GM18526 (cell line): ENCODE data around the gene SCG5.

Experiments used
- POLR2A ChIP-seq: IDR thresholded peaks from 3 replicates; pipeline ENCODE4 v1.6.1; 2011; ENCODE audit not compliant: insufficient read length; ENCODE audit errors: extremely low read depth

Gene SCG5

DNA sequence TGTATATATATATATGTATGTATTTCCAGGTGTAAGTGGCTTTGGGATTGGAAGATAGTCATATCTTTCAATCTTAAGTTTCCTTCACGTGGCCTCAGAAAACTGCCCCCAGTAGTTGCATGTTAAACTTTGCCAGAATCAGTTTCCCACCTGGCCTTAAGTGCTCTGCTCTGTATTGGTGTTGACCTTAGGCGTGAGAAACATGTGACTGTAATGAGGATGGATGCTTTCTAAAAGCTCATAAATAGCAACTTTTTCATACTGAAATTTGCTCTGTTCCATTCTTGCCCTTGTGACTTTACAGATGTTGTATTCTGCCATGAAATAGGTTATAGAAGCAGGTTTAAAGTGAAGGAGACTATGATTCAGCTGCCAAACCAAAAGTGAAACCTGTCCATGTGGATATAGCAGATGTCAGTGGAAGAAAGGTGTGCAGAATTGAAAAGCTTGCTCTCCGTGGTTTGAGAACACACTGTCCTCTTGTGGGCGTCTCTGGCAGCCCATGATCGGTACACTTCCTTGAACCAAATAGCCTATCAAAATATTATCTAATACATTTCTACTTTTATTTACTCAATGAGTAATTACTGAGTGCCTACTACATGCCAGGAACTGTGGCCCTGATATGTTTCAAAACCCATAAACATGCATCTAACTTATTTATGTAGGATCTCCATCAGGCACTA, 15.8 kb downstream of the SCG5 start:
- TF ChIP-seq POLR2A: no peak

DNA sequence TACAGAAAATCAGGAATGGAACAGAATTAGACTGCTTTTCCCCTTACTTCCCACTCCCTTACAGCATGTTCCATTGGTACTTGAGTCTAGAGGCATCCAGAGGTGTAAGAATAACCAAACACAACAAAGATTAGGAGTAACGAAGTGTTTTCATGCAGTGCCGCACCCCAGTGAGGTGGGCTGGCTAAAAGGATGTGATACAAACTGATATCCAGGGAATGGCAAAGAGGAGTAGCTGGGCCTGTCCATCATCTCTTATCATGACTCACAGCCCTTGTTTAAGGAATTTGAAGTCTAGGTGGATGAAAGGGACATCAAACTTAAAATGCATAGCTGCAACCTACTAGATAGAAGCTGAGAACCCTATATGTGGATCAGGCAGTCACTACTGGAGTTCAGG, 16.4 kb downstream of the SCG5 start:
- no peak for TF ChIP-seq POLR2A

DNA sequence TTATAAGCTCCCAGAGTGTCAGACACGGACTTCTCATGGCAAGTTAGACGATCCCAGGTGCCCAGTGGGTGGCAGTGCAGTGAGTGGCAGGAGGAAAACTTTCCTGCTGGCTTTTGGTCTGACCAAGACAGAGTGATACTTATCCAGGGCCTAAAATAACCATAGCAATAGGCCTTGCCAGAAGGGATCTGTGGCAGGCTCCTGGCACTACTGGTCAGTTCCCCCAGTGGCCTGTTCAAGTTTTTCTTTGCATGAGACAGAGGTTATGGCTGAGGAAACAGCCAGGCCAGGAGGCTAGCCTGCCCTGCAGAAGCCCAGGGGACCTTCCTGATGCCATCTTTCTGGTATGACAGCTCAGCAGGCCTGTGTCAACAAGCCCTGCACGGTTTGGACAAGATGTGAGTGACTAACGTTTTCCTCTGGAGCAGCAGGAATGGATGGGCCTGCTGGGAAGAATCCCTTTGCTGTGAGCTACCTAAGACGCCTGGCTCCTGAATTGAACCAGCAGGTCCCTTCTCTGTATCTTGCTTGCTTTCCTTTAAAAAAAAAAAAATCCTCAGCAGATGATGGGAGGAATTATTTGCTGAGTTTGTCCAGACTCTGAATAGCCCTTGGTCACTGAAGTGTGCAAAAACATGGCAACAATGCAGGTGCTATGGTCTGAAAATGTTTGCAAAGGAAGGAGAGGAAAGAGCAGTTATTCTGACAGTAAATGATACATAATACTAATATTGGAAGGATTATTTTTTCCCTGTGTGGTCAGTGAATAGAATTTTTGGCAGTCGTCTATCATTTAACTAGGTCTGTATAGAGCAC, 18.0 kb downstream of the SCG5 start:
- no peak for TF ChIP-seq POLR2A

DNA sequence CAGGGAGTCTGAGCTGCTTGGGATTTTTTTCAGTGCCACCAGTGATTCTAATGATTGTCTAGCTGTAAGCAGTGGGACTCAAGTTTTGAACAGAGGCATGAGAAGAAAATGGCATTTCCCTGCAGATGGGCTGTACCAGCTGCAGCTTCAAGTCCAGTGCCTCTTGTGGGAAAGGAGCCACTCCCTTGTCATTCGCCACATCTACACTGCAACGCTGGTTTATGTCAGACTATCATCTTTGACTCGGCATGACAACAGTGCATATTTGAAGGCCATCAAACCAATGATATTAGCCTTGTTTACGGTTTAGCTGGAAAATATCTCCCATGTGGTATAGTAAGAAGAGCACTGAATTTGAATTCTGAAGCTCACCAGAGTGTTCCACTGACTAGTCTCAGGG, 22.2 kb downstream of the SCG5 start:
- no peak for TF ChIP-seq POLR2A

DNA sequence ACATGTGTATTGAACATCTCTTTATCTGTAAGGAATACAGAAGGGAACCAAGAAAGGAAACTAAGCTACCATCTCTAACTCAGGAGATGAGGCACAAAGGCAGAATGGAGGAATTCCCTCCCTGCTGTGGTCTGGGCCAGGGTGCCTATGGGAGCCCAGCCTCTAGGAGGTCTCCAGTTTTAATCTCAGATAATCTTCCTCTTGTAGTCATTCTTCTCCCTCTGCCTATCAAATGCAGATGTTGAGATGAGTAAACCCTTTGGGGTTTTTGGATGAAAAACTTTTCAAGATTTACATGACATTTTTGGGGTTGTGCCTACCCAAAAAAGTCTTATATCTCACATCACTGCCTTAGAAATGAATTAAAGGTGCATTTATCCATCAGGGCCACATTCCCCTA, 23.3 kb downstream of the SCG5 start:
- no peak for TF ChIP-seq POLR2A

DNA sequence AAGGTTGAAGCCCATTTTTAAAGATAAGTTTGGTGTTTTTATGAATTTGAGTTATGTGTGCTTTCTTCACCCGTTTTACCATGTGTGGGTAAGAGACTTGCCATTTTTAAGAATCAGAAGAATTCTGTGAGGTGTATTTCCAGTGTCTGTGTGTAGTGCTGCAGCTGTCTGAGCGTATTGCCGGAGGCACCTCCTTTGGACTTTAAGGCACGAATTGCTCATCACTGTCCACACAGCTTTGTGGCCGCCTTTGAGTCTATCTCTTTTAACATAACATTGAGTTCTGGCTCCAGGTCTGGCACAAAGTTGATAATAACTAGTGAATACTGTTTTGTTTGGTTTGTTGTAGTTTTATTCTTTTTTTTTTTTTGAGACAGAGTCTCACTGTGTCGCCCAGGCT, 25.8 kb downstream of the SCG5 start:
- TF ChIP-seq POLR2A: no peak

DNA sequence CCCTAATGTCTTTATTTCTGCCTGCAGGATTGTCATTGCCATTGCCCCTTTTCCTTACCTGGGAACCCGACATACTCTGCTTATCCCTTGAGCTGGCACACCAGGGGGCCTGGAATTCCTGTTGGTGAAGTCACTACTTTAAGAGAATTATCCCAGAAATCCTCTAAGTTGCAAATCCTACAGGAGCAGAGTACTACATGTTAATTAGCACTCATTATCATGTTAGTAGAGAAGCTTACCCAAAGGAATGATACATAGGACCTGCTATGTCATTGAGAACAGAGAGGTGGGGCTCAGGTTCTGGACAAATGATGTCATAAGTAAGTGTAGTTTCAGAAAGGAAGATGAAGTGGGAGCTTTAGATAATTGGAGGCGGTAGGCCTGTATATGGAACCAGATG, 27.4 kb downstream of the SCG5 start:
- TF ChIP-seq POLR2A: no peak

DNA sequence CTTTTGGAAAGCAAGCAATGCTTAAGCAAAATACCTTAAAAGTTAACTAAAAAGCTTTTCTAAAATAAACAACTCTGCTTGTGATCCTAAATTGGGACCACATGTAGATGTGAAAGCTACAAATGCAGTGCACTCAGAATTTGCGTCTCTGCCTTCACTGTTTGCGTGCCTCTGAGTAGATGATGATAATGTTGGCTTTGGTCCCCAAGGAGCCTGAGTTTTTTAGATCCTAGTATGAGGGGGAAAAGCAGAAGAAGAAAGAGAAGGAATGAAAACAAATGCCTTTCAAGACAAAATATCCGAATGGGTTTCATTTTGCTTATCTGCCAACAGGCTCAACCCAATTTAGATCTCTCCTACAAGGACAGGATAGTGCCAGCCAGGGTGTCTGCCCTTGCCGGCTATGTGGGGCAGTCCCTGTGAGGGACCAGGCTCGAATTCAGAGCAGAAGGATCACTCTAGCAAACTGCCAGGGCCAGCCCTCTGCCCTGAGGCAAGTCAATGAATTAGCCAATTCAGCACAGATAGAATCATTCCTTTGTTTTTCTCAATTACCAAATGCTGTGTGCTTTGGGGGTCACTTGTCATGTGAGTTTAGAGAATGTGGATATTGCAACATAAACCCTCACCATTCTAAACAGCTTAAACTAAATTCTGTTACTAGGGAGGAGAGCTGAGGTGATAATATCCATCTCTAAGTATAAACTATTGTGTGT, 28.5 kb downstream of the SCG5 start:
- TF ChIP-seq POLR2A: no peak

DNA sequence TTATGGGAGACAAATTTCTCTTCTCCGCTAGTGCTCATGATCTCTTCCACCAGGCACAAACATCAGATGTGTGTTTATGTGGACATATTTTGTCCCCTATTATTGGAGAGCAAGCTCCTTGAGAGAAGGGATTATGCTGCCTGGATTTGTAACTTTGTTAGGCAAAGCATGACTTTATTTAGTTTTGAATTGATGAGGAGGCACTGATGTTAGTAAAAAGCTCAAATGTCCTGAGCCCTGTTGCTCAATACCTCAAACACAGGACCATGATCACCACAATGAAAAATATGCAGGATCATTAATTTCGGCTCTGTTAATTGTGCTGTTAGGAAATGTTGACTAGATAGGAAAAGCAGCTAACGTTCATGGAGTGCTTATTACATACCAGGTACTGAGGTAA, 29.1 kb downstream of the SCG5 start:
- TF ChIP-seq POLR2A: no peak

DNA sequence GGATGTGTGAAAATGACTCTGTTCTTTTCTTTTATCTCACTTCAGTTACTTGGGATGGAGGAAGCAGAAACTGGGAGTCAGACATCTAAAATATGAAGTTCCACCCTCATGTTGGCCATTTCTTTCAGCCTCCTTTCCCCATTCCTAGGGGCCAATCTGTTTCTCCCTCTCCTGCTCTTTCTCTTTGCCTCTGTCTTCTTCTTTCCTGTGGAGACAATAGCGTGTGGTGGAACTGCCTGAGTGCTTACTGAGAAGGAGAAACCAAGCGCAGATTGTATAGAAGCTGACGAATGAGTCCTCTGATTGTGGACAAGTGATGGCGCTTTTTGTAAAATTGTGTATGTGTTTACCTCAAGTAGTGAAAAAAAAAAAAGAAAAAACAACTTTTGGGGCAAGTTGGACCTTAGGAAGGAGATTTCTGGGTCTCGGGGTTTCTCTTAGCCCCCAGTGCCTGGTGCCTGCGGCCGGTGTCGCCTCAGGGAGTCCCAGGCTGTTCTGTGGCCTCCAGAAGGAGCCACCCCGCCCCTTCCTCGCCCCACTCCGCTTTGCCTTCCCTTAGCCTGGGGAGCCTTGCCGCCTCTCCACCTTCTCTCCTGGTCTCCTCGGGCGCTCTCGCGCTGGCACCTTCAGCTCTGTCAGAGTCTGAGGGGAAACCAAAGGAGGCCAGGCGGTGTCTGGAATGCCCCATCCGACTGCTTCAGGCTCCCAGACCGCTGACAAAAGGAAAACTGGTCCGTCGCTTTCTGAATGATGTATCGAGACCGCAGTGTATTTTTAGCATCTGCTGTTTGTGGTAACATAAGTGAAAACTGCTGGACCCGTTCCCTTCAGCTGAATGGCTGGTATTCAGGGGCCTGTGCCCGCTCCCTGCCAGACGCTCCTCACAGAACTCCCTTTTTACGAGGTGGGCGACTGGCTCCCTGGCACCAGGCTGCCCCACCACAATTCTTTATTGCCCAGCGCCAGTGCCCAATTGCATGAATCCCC, 30.1 kb downstream of the SCG5 start:
- TF ChIP-seq POLR2A: no peak

DNA sequence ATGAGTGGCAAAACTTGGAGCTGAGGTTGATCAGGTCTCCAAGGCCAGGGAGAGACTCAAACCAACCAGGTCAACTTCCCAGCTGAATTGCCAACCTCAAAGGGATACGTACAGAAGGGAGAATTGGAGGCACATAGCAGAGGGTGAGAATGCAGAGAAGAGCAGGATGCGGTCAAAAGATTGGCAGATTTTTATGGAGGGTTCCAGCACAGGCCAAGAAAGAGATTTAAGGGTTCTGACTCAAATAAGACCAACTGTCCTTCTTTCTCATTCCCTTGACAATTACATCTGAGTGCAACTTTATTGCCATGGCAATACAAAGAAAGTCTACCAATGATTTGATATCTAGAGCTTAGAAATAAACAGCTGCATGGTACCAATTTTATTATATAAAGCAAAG, 33.2 kb downstream of the SCG5 start:
- TF ChIP-seq POLR2A: no peak

DNA sequence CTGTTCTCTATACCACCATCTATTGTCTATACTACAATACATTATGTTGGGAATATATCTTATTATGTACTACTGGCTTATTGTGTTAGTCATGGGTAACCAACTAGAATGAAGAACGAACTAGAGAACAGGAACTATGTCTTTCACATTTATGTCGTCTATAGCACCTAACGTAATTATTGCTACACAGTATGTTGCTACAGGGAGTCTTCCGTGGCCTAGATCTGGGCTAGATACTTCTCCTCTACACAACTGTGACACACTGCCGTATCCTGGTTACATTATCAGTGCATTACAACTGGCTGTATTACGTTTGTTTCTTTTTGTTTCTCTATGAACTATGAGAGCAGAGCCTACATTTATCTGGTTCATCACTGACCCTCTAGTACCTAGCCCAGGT, 34.0 kb downstream of the SCG5 start:
- TF ChIP-seq POLR2A: no peak

DNA sequence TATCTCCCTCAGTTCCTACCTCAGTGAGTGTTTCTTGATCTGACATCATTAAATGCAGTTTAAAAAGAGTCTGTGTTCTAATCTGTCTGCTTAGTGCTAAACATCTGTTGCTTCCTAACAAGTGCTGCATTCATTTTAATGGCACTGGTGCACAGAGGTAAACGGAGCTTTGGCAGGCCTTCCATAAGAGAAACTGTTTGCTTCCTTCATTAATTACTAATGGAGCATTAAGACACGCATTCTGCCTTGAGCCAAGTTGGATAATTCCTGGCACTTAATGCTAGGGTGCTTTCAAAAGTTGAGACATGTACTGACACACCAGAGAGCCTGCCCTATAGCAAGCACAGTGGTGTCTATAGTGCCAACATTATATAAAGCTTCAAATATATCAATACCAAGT, 34.7 kb downstream of the SCG5 start:
- no peak for TF ChIP-seq POLR2A

DNA sequence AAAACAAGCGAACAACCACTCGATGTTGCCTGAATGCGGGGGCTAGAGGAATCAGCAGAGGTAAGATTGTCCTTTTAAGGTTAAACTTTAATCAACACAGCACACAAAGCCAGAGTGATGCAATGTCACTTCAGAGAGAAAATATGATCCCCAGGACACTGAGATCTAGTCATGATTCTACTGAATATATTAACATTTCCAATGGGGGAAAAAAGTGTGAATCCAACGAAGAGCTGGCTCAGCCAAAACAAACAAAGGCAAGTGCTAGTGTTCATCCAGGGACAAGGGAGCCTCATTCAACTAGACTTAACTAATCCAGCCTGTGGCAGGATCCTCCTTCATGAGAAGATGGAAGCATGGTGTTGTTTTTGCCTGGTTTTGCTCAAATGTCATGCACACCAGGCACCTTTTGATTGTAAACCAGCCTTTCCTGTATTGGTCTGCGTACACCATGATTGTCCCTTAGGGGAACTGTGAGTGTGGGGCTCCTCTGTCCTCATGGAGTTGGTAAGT, 35.8 kb downstream of the SCG5 start:
- no peak for TF ChIP-seq POLR2A

DNA sequence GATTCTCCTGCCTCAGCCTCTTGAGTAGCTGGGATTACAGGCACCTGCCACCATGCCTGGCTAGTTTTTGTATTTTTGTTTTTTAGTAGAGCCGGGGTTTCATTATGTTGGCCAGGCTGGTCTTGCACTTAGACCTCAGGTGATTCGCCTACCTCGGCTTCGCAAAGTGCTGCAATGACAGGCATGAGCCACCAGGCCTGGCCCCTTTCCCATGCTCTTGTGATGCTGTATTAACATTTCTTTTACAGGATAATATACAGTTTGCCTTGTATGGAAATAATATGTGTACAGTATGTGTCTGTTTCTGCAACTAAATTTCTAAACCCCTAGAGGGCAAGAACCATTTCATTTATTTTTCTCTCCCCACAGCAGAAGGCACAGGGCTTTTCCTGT, 37.8 kb downstream of the SCG5 start:
- no peak for TF ChIP-seq POLR2A
